Measurements from ENCODE around the gene SLC16A3.

The SLC16A3 gene

GRCh38 chr17:82236142-82236971 lies 7.5 kb downstream of the SLC16A3 start:
- peak; percentile 55 for DNase-seq (ENCODE audit: low read depth)

GRCh38 chr17:82237083-82237745 lies 8.4 kb downstream of the SLC16A3 start:
- DNase-seq (ENCODE audit: low read depth), result no peak

GRCh38 chr17:82237746-82238471 lies 9.1 kb downstream of the SLC16A3 start:
- DNase-seq (ENCODE audit: low read depth), result no peak

DNA sequence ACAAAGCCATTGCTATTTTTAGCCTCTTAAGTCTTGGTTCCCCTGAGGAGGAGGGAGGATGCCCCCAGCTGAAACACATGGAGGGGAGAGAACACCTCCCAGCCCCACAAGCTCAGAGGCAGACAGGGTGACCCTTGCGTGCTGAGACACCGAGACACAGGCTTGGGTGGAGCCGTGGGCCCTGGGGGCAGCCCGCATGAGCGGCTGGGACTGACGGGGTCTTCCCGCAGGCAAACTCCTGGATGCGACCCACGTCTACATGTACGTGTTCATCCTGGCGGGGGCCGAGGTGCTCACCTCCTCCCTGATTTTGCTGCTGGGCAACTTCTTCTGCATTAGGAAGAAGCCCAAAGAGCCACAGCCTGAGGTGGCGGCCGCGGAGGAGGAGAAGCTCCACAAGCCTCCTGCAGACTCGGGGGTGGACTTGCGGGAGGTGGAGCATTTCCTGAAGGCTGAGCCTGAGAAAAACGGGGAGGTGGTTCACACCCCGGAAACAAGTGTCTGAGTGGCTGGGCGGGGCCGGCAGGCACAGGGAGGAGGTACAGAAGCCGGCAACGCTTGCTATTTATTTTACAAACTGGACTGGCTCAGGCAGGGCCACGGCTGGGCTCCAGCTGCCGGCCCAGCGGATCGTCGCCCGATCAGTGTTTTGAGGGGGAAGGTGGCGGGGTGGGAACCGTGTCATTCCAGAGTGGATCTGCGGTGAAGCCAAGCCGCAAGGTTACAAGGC lies 9.8 kb downstream of the SLC16A3 start:
- peak; percentile 59 for DNase-seq (ENCODE audit: low read depth)

DNA sequence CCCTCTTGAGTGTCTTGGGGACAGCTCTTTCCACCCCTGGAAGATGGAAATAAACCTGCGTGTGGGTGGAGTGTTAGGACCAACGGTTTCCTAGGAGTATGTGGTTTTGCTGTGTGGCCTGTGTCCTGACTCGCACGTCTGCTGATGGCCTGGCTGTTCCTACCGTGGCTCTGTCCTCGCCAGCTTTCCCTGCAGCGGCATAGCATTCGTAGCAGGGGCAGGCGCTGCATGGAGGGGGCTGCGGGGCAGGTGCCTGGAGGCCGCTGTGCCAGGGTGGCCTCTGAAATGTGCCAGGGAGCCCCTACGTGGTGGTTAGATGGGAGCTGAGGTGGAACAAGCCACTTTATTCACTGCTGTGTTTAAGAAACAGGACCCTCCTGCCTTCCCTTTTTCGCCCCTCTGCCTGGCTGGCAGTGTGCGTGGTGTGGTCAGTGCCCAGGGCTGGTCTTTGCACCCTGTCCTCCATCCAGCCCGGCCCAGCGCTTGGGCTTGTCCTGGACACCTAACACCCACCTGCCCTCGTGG lies 10.6 kb downstream of the SLC16A3 start:
- DNase-seq (ENCODE audit: low read depth), result no peak

DNA sequence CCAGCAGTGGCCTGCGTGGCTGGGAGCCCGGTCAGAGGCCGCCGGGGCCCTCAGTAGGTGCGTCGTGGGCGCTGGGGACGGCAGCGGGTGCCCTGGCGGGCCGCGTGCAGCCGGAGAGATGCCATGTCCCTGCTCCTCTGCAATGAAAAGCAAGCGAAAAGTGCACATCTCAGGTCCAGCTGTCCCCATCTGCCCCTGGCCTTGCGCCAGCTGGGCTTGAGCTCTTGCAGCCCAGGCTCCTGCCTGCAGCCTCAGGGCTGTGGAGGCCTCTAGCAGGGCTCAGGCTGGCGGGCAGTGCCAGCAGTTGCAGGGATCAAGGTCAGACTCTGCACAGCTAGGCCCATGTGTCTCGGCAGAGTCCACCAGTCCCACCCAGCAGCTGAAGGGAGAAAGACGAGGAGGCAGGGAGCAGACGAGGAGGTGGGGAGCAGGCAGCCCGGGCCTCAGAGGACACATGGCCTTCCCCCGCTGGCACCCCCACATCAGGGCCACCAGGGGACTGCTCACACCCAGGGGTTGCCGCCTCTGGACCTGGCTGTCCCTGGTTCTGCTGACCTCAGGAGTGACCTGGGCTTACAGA lies 11.2 kb downstream of the SLC16A3 start:
- DNase-seq (ENCODE audit: low read depth), result no peak

DNA sequence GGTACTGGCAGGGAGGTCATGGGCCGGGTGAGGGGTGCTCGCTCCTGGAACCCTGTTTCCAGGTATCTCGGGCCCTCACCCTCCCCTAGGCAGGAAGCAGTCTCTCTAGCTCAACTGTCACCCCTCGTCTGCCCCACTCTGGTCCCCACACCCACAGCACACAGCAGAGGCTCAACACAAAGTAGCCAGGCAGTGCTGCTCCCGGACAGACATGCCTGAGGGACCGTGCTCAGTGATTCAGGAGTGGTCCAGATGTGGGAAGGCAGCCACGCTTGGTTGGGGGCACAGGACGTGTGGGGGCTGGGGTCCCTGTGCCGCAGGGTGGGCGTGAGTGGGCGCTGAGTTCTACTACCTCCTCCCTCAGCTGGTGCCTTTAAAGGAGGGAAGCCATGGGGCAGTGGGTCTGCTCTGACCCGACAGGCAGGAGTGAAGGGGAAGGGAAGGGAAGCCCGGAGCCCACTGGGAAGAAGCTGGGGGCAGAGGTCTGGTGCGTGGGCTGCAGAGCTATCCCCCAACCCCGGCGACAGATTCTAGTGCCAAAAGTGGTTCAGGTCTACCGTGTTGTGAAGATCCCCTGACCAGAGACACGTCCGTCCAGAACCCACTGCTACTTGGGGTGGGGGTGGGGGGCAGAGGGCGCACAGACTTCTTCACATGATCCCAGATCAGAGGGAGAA lies 11.8 kb downstream of the SLC16A3 start:
- DNase-seq (ENCODE audit: low read depth), result no peak

DNA sequence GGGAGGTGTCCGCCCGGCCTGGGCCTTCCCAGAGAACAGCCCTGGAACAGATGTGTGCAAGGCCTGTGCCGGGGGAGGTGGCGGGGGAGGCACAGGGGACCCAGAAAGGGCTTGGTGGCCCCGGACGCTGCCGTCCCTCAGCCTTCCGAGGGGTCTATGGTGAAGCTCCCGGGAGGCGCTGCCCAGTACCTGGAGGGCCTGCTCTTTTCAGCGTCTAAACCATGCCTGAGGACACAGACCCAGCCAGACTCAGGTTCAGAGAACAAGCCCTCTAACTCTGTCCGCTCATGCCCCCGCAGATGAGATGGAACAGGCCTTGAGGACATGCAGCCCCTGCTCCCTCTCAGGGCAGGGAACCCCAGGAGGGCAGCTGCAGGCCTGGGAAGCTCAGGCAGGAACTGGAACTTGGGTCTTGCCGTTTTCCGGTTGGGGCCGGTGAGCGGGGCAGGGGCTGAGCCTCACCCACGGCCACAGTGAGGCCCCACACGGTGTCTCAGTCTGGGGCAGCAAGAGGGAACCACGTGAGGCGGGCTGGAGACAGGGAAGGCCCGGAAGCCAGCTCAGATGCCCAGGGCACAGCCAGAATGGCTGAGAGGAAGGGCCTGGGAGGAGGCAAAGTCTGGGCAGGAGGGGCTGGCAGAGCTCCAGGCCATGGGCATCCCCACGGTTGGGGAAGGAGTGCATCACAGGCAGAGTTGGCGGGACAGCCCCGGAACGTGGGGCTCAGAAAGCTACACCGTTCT lies 12.5 kb downstream of the SLC16A3 start:
- no peak for DNase-seq (ENCODE audit: low read depth)

DNA sequence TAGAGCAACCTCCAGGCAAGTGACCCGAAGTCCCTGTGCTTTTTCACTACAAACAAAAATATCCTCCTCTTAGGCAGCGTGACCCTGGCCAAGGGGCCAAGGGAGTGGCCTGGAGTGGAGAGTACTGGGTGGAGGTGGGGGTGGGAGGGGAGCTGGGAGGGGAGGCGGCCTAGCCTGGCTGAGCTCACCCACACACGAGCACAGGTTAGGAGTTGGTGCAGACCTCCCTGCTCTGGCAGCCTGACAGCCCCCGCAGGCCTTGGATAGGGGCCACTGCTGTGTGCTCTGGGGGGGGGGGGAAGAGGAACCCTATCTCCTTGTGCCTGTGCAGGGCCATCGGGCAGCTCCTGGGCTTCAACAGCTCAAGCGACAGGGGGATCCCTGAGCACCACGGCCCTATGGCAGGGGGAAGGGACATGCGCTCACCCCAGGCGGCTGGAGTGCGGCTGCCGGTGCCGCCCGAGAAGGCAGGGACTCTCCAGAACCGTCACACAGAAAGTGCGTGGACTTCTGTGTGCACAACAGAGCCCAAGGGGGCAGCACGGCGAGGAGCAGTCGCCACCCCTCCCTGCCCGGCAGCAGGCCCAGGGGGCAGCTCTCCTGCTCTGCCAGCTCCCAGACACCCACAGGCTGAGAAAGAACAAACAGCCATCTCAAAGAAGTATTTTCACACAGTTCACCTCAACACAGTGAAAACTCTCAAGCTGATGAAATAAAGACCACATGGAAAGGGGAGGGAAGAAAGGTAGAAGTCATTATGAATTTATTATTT lies 13.3 kb downstream of the SLC16A3 start:
- DNase-seq (ENCODE audit: low read depth), result no peak

- no peak for DNase-seq (ENCODE audit: low read depth)
Measured at GRCh38 chr17:82242698-82242976, 13.8 kb downstream of the SLC16A3 start.

- no peak for DNase-seq (ENCODE audit: low read depth)
Measured at GRCh38 chr17:82242977-82243647, 14.3 kb downstream of the SLC16A3 start.

DNA sequence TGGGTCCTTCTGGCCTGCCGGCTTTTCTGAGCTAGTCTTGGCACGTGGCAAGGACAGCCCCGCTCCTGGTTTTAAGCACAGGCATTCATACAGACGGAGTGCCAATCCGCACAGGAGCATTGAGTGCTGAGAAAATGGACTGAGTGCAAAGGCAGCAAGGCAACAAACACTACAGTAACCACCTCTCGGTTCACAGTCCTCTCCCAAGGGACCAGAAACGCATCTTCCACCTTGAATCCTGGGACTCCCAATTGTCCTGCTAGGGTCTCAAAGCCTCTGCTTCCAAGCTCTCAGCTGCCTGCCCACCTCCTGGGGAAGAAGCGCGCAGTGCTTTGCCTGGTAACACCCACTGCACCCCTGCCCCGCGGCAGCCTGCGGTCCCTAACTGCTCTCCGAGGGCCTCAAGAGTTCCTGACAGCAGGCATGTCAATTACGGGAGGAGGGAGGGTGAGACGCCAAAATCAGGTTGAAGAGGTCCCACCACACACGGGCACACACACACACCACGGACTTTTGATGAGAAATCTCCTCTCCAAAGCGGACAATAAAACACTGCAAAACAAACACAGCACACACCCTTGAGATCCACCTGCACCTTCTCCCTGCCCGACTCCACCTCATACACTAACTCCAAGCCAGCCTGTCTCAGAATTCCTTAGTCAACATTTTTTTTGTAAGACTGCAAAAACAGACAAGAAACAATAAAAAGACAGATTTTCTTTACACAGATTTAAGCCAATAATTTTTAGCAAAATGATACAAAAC lies 15.0 kb downstream of the SLC16A3 start:
- no peak for DNase-seq (ENCODE audit: low read depth)

DNA sequence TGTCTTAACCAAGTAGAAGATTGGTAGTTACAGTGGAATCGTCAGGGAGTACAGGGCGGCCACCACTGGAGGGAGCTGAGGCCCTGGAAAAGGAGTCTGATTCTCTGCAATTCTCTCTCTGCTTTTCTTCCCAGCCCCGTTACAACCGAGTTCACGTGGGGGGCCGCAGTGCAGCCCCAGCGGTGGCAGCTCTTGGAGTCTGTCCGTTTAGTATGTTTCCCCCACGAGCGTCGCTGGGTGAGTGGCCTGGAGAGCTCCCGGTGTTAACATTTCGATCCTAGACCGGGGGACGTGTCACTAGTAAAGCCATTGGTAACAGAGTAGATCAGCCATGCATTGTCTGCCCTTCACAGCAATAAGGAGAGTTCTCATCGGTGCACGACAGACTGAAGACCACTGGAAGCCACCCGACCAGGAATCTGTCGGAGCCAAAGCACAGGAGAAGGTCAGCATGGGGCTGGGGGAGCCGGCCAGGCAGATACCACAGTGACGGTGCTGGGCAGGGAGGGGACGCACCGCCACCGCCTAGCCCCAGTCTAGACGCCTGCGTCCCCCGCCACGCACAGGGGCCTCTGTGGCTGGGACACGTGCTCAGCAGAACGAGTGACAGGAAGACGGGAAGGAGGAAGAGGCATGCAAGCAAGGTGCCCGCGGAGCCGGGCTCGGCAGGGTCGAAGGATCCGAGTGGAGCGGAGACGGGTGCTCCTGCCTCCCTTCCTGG lies 15.7 kb downstream of the SLC16A3 start:
- DNase-seq (ENCODE audit: low read depth), result no peak

- no peak for DNase-seq (ENCODE audit: low read depth)
Measured at GRCh38 chr17:82245134-82246039, 16.5 kb downstream of the SLC16A3 start.

DNA sequence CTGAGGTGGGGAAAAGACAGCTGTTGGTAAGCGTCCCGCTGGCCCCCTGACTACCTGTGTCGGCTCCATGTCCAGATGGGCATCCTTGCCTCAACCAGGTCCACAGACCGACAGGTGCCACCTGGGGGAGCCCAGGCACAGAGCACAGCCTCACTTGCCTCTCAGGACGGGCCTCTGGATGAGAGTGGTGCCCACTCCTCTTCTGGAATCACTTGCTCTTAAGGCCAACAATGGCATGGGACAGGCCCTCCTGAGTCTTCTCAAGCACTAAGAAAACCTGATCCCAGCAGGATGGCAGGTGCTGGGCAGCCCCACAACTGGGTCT lies 17.2 kb downstream of the SLC16A3 start:
- DNase-seq (ENCODE audit: low read depth), result no peak

GRCh38 chr17:82246365-82247181 lies 17.7 kb downstream of the SLC16A3 start:
- DNase-seq (ENCODE audit: low read depth), result no peak
